ENCODE measurements around the gene FNDC3B.

FNDC3B gene

GRCh38 chr3:172056416-172056815, 17.0 kb downstream of the FNDC3B start:
- peaks cover 29% of the 10 kb centered on the region for H3K36me3 ChIP-seq (ENCODE audit: insufficient read depth, low read length)
- H3K27ac ChIP-seq (ENCODE audit: low read depth, low read length): peak overlapping the region; percentile 77
- no peak overlapping the region; the same call in 1 of the 2 replicates for H3K4me3 ChIP-seq (ENCODE audit: low read depth, low read length)
- no peaks in the 10 kb centered on the region for H3K27me3 ChIP-seq (ENCODE audit: insufficient read depth, low read length)
- H3K79me2 ChIP-seq (ENCODE audit: control insufficient read depth, insufficient read depth, low read length, unreplicated experiment): peaks cover 96% of the 10 kb centered on the region
- peaks cover 69% of the 10 kb centered on the region for H3K4me1 ChIP-seq (ENCODE audit: control insufficient read depth, insufficient read depth, low read length, unreplicated experiment)
- H2AFZ ChIP-seq (ENCODE audit: low read length, unreplicated experiment): no peak overlapping the region

GRCh38 chr3:172057059-172057458, 17.7 kb downstream of the FNDC3B start:
- H3K4me1 ChIP-seq (ENCODE audit: control insufficient read depth, insufficient read depth, low read length, unreplicated experiment): peaks cover 74% of the 10 kb centered on the region
- H3K36me3 ChIP-seq (ENCODE audit: insufficient read depth, low read length): peaks cover 26% of the 10 kb centered on the region
- peaks cover 96% of the 10 kb centered on the region for H3K79me2 ChIP-seq (ENCODE audit: control insufficient read depth, insufficient read depth, low read length, unreplicated experiment)

GRCh38 chr3:172057624-172058327, 18.4 kb downstream of the FNDC3B start:
- Histone ChIP-seq H3K27ac (ENCODE audit: low read depth, low read length) (no peak overlapping the region), H3K36me3 (ENCODE audit: insufficient read depth, low read length) (peaks cover 22% of the 10 kb centered on the region), H3K4me1 (ENCODE audit: control insufficient read depth, insufficient read depth, low read length, unreplicated experiment) (peaks cover 74% of the 10 kb centered on the region), H2AFZ (ENCODE audit: low read length, unreplicated experiment) (no peak overlapping the region), H3K4me3 (ENCODE audit: low read depth, low read length) (no peak overlapping the region), H3K79me2 (ENCODE audit: control insufficient read depth, insufficient read depth, low read length, unreplicated experiment) (peaks cover 96% of the 10 kb centered on the region), H3K27me3 (ENCODE audit: insufficient read depth, low read length) (no peaks in the 10 kb centered on the region)

More at GRCh38 chr3:172057059-172057458, 17.7 kb downstream of the FNDC3B start:
- H3K4me3 ChIP-seq (ENCODE audit: low read depth, low read length): no peak overlapping the region
- H2AFZ ChIP-seq (ENCODE audit: low read length, unreplicated experiment): no peak overlapping the region
- peak overlapping the region; percentile 77; the same call in 1 of the 2 replicates for H3K27ac ChIP-seq (ENCODE audit: low read depth, low read length)
- no peaks in the 10 kb centered on the region for H3K27me3 ChIP-seq (ENCODE audit: insufficient read depth, low read length)

DNA sequence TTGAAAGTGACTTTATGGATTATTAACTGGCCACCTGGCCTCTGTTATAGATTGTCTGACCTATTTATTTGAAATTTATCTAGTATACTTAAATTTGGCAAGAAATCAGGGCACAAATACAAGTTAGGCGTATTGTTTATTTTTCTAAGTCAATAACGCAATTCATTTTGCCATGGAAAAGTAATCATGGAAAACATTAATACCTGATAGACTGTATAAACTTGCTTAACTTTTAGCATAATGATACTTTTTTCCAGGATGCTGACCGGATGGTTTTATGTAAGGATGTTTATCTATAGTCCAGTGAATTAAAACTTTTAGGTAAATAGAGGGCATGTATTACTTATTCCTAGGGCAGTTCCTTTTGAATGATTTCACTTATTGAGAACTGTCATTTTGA, 20.2 kb downstream of the FNDC3B start:
- Histone ChIP-seq H3K27me3 (ENCODE audit: insufficient read depth, low read length) (no peaks in the 10 kb centered on the region), H3K4me3 (ENCODE audit: low read depth, low read length) (no peak overlapping the region), H3K4me1 (ENCODE audit: control insufficient read depth, insufficient read depth, low read length, unreplicated experiment) (peaks cover 78% of the 10 kb centered on the region), H3K27ac (ENCODE audit: low read depth, low read length) (peak overlapping the region; percentile 62; the same call in 1 of the 2 replicates), H3K36me3 (ENCODE audit: insufficient read depth, low read length) (peaks cover 27% of the 10 kb centered on the region), H2AFZ (ENCODE audit: low read length, unreplicated experiment) (no peak overlapping the region), H3K79me2 (ENCODE audit: control insufficient read depth, insufficient read depth, low read length, unreplicated experiment) (peaks cover 96% of the 10 kb centered on the region)

DNA sequence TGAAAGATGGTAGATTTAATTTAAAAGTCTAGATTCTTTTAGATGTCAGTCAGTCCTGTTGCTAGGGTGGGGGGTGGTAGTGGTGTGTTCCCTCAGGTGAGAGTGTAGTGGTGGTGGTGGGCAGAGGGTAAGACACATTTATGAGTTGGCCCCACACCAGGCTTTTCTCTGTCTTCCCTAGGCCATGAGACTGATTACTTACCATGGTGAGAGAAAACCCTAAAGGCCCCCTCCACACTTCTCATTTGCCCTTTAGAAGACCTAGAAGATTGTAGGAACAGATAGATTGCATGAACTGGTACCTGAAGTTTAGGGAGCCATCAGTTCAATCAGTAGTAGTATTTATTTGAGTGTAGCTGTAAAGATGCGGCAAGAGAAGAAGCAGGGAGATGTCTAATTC, 20.9 kb downstream of the FNDC3B start:
- H3K4me3 ChIP-seq (ENCODE audit: low read depth, low read length): no peak overlapping the region
- H3K4me1 ChIP-seq (ENCODE audit: control insufficient read depth, insufficient read depth, low read length, unreplicated experiment): peaks cover 81% of the 10 kb centered on the region
- no peaks in the 10 kb centered on the region for H3K27me3 ChIP-seq (ENCODE audit: insufficient read depth, low read length)
- peak overlapping the region; percentile 62 for H3K27ac ChIP-seq (ENCODE audit: low read depth, low read length)
- H3K79me2 ChIP-seq (ENCODE audit: control insufficient read depth, insufficient read depth, low read length, unreplicated experiment): peaks cover 96% of the 10 kb centered on the region
- H3K36me3 ChIP-seq (ENCODE audit: insufficient read depth, low read length): peaks cover 29% of the 10 kb centered on the region
- H2AFZ ChIP-seq (ENCODE audit: low read length, unreplicated experiment): no peak overlapping the region

DNA sequence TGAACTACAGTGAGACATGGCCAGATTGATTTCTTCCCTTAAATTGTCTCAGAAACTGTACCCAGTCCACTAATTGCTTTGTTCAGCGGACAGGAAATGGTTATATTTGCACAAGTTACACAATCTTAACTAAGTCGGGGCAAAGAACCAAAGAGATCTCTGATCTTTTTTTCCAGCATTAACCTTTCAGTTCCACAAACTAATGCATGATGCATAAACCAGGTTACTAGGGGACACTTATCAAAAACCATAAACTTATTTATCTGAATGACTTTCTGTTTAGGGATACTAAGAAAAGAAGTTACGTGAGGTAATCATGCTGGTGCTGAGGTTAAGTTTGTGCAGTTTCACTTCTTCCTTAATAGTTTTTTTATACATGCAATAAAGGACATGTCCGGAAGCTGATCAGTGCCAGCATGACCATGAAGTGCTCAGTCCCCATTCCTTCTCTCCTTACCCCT, 22.4 kb downstream of the FNDC3B start:
- Histone ChIP-seq H3K36me3 (ENCODE audit: insufficient read depth, low read length) (peaks cover 36% of the 10 kb centered on the region), H3K27ac (ENCODE audit: low read depth, low read length) (peak overlapping the region; percentile 62), H3K4me1 (ENCODE audit: control insufficient read depth, insufficient read depth, low read length, unreplicated experiment) (peaks cover 84% of the 10 kb centered on the region), H3K27me3 (ENCODE audit: insufficient read depth, low read length) (no peaks in the 10 kb centered on the region), H3K79me2 (ENCODE audit: control insufficient read depth, insufficient read depth, low read length, unreplicated experiment) (peaks cover 98% of the 10 kb centered on the region), H3K4me3 (ENCODE audit: low read depth, low read length) (peak overlapping the region; percentile 58), H2AFZ (ENCODE audit: low read length, unreplicated experiment) (no peak overlapping the region)

- H3K4me3 ChIP-seq (ENCODE audit: low read depth, low read length): no peak overlapping the region
- no peaks in the 10 kb centered on the region for H3K27me3 ChIP-seq (ENCODE audit: insufficient read depth, low read length)
- no peak overlapping the region for H2AFZ ChIP-seq (ENCODE audit: low read length, unreplicated experiment)
- H3K36me3 ChIP-seq (ENCODE audit: insufficient read depth, low read length): peaks cover 32% of the 10 kb centered on the region
- H3K79me2 ChIP-seq (ENCODE audit: control insufficient read depth, insufficient read depth, low read length, unreplicated experiment): peaks cover 98% of the 10 kb centered on the region
- H3K27ac ChIP-seq (ENCODE audit: low read depth, low read length): peak overlapping the region; percentile 62
- peaks cover 84% of the 10 kb centered on the region for H3K4me1 ChIP-seq (ENCODE audit: control insufficient read depth, insufficient read depth, low read length, unreplicated experiment)
These were observed 23.4 kb downstream of the FNDC3B start for GRCh38 chr3:172062761-172063160.

DNA sequence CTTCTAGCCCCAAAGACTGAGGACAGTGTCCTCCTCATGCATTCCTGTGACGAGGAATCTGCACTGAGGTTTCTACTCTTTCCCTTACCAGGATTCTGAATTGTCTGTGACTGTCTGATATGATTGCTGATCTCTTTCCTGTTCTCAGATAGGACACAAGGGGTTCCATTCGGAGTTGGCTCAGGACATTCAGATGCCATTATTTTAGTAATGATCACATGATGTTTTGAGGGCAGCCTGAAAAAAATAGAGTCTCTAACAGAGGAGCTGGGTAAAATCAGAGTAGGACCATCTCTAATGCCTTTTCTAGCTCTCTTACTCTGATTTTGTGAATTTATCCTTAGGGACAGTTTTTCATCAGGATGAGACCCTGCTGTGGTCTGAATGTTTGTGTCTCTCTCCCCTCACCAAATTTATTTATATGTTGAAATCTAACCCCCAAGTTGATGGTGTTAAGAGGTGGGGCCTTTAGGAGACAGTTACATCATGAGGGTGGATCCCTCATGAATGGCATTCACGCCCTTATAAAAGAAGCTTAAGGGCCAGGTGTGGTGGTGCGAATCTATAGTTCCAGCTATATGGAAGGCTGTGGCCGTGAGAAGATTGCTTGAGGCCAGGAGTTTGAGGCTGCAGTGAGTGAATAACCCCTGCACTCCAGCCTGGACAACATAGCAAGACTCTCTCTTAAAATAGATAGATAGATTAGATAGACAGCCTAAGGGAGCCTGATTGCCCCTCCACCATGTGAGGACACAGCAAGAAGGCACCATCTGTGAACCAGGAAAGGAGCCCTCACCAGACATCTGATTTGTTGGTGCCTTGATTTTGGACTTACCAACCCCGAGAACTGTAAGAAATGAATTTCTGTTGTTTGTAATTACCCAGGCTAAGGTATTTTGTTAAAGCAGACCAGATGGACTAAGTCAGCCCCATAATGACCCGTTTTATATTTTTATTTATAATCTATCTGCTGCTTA, 24.4 kb downstream of the FNDC3B start:
- no peaks in the 10 kb centered on the region for H3K27me3 ChIP-seq (ENCODE audit: insufficient read depth, low read length)
- H3K79me2 ChIP-seq (ENCODE audit: control insufficient read depth, insufficient read depth, low read length, unreplicated experiment): peaks cover 98% of the 10 kb centered on the region
- H3K4me3 ChIP-seq (ENCODE audit: low read depth, low read length): no peak overlapping the region
- no peak overlapping the region for H2AFZ ChIP-seq (ENCODE audit: low read length, unreplicated experiment)
- peaks cover 83% of the 10 kb centered on the region for H3K4me1 ChIP-seq (ENCODE audit: control insufficient read depth, insufficient read depth, low read length, unreplicated experiment)
- peaks cover 30% of the 10 kb centered on the region for H3K36me3 ChIP-seq (ENCODE audit: insufficient read depth, low read length)
- 0 out of 2 replicates have a peak overlapping the region, but pooled peaks have one; percentile 62 for H3K27ac ChIP-seq (ENCODE audit: low read depth, low read length)

DNA sequence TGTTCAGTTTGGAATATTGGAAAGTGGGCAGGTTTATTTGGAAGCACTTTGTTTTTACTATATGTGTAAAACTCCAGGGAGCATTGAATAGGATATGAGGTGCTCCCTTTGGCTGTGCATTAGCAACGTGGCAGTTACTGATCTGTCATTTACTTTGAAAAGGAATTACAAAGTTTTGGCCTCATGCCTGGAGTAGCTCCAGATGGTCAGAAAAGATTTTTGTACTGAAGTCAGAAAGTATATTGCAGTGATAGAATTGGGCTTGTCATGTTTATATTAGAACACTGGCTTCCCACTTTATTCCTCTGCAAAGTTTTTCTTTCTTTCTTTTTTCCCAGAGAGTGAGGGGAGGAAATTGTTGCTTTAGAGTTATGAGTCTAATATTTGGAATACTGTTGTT, 26.1 kb downstream of the FNDC3B start:
- H2AFZ ChIP-seq (ENCODE audit: low read length, unreplicated experiment): no peak overlapping the region
- H3K27me3 ChIP-seq (ENCODE audit: insufficient read depth, low read length): no peaks in the 10 kb centered on the region
- peaks cover 27% of the 10 kb centered on the region for H3K36me3 ChIP-seq (ENCODE audit: insufficient read depth, low read length)
- peaks cover 89% of the 10 kb centered on the region for H3K4me1 ChIP-seq (ENCODE audit: control insufficient read depth, insufficient read depth, low read length, unreplicated experiment)
- H3K79me2 ChIP-seq (ENCODE audit: control insufficient read depth, insufficient read depth, low read length, unreplicated experiment): peaks cover 98% of the 10 kb centered on the region
- peak overlapping the region; percentile 75 for H3K27ac ChIP-seq (ENCODE audit: low read depth, low read length)
- H3K4me3 ChIP-seq (ENCODE audit: low read depth, low read length): peak overlapping the region; percentile 49; the same call in 1 of the 2 replicates

GRCh38 chr3:172065967-172066762, 26.8 kb downstream of the FNDC3B start:
- no peak overlapping the region for H2AFZ ChIP-seq (ENCODE audit: low read length, unreplicated experiment)
- peaks cover 87% of the 10 kb centered on the region for H3K4me1 ChIP-seq (ENCODE audit: control insufficient read depth, insufficient read depth, low read length, unreplicated experiment)
- H3K27ac ChIP-seq (ENCODE audit: low read depth, low read length): peak overlapping the region; percentile 75
- peak overlapping the region; percentile 49; the same call in 1 of the 2 replicates for H3K4me3 ChIP-seq (ENCODE audit: low read depth, low read length)
- H3K36me3 ChIP-seq (ENCODE audit: insufficient read depth, low read length): peaks cover 27% of the 10 kb centered on the region
- H3K27me3 ChIP-seq (ENCODE audit: insufficient read depth, low read length): no peaks in the 10 kb centered on the region
- H3K79me2 ChIP-seq (ENCODE audit: control insufficient read depth, insufficient read depth, low read length, unreplicated experiment): peaks cover 98% of the 10 kb centered on the region
